Gastrocnemius medialis (tissue), 4 donors: ENCODE results near the gene MEIS3. TPM values are rescaled to one million over a fixed set of nuclear protein-coding genes. Genes with fewer than 3 reads are reported as not detected.

Experiments used
- ATAC-seq, 2 donors: fragments of 150-250 bp; one replicate each; pipeline ENCODE4 v1.9.1; 2016
- DNase-seq, 2 donors: peaks; one replicate each; pipeline ENCODE4 v3.0.0-alpha.2; 2019
- H3K27ac ChIP-seq, 4 donors: fragments of 200-600 bp; sonication (generic); 1 replicate in 1 of 4; 2 replicates in 3 of 4; pipeline ENCODE4 v1.5.1; 2016 to 2018; ENCODE audit warnings: mild to moderate bottlenecking in 2 of 4, moderate library complexity in 1 of 4
- H3K27me3 ChIP-seq, 3 donors: fragments of 200-600 bp; sonication (generic) in 2 of 3; 1 replicate in 1 of 3; 2 replicates in 2 of 3; pipeline versions ENCODE4 v1.5.1 to v1.6.0; 2016 to 2019; ENCODE audit warnings: mild to moderate bottlenecking in 1 of 3, moderate library complexity in 1 of 3
- H3K36me3 ChIP-seq, 2 donors: fragments of 200-600 bp; sonication (generic) in 1 of 2; one replicate each; pipeline ENCODE4 v1.5.1; 2017 to 2018
- H3K4me1 ChIP-seq, 2 donors: fragments of 200-600 bp; sonication (generic) in 1 of 2; one replicate each; pipeline ENCODE4 v1.5.1; 2016 to 2017; ENCODE audit warnings: mild to moderate bottlenecking in 2 of 2
- H3K4me3 ChIP-seq, 4 donors: fragments of 200-600 bp; sonication (generic) in 3 of 4; 1 replicate in 1 of 4; 2 replicates in 3 of 4; pipeline ENCODE4 v1.5.1; 2016 to 2019; ENCODE audit warnings: mild to moderate bottlenecking in 2 of 4
- H3K9me3 ChIP-seq, 3 donors: fragments of 200-600 bp; sonication (generic) in 2 of 3; 1 replicate in 1 of 3; 2 replicates in 2 of 3; pipeline ENCODE4 v1.5.1; 2016 to 2019
- POLR2A ChIP-seq, 2 donors: fragments of 450-650 bp; IDR thresholded peaks; one replicate each; pipeline ENCODE4 v1.6.1; 2017; ENCODE audit warnings: antibody characterized with exemption in 2 of 2, mild to moderate bottlenecking in 2 of 2, moderate library complexity in 2 of 2
- in situ Hi-C, 4 donors: fragments of 200-750 bp; cut with MboI; loops; one replicate each; pipeline versions ENCODE4 v1.15.0 to v1.8.0; 2017; ENCODE audit warnings: low sequenced_read_pairs in 4 of 4
- intact Hi-C: fragments of 100-400 bp; cut with DNase I; formaldehyde crosslinking; loops from one replicate; pipeline ENCODE4 v1.15.1; 2023; ENCODE audit warnings: low total_unique reads
- total RNA-seq, 4 donors: library from RNA; depleted of rRNA; stranded (reverse); fragments of >200 nt; gene quantifications; one replicate each; pipeline versions ENCODE4 v1.1.0 to v1.2.3, GENCODE V29; 2016
- TF ChIP-seq, protein P1 (sequence below), 5 experiments: fragments of 450-650 bp in 3 of 5; fragments of 200-600 bp in 2 of 5; sonication (generic) in 2 of 5; IDR thresholded peaks in 4 of 5; conservative IDR thresholded peaks in 1 of 5; 1 replicate in 4 of 5; 2 replicates in 1 of 5; pipeline ENCODE4 v1.5.1; 2016 to 2019; ENCODE audit warnings: antibody characterized with exemption in 5 of 5, mild to moderate bottlenecking in 3 of 5, moderate library complexity in 3 of 5

MEIS3 gene
- total RNA-seq, 4 donors from 2014 or later, result 0.24 to 5.4 (median 2.2) TPM

DNA sequence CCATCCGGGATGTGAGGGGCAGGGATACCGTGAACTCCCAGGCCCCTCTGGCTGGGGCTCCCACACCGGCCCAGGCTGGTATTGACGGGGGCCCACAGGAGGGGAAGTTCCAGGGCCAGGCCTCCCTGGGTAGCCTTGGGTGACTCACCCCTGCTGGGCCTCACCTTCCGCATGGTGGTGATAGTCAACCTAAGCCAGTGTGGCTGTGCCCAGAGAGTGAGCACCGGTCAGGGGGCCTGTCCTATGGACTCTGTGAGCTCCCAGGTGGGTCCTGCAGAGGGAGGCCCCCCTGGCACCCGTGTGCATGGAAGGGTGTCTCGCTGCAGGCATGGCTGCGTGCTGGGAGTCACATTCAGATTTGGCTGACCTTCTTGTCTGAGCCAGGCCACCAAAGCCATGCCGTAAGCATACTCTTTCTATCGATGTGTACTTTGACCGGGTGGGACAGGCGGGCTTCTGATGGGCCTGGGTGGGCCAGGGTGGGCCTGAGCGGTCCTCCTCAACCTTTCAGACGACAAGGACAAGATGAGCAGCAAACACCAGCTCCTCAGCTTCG is 42.7 kb downstream of the MEIS3 start:
- in situ Hi-C loops, result no loop called here
- Histone ChIP-seq H3K27me3 (no peaks in the 10 kb centered on the region), H3K36me3 (peaks cover 0 to 71% of the 10 kb centered on the region in 2 donors), H3K4me1 (peaks cover 0 to 8% of the 10 kb centered on the region in 2 donors), H3K9me3 (no peaks in the 10 kb centered on the region), H3K27ac (no peak overlapping the region), H3K4me3 (no peak overlapping the region)
- no peak for DNase-seq
- intact Hi-C loops, result no loop called here
- no peak for TF ChIP-seq POLR2A (IDR thresholded peaks at IDR 0.05)
- TF ChIP-seq, protein P1, sequence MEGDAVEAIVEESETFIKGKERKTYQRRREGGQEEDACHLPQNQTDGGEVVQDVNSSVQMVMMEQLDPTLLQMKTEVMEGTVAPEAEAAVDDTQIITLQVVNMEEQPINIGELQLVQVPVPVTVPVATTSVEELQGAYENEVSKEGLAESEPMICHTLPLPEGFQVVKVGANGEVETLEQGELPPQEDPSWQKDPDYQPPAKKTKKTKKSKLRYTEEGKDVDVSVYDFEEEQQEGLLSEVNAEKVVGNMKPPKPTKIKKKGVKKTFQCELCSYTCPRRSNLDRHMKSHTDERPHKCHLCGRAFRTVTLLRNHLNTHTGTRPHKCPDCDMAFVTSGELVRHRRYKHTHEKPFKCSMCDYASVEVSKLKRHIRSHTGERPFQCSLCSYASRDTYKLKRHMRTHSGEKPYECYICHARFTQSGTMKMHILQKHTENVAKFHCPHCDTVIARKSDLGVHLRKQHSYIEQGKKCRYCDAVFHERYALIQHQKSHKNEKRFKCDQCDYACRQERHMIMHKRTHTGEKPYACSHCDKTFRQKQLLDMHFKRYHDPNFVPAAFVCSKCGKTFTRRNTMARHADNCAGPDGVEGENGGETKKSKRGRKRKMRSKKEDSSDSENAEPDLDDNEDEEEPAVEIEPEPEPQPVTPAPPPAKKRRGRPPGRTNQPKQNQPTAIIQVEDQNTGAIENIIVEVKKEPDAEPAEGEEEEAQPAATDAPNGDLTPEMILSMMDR (IDR thresholded peaks at IDR 0.05 in 4 of 5, conservative IDR thresholded peaks at IDR 0.05 in 1 of 5), result no peak
- no peak for ATAC-seq

DNA sequence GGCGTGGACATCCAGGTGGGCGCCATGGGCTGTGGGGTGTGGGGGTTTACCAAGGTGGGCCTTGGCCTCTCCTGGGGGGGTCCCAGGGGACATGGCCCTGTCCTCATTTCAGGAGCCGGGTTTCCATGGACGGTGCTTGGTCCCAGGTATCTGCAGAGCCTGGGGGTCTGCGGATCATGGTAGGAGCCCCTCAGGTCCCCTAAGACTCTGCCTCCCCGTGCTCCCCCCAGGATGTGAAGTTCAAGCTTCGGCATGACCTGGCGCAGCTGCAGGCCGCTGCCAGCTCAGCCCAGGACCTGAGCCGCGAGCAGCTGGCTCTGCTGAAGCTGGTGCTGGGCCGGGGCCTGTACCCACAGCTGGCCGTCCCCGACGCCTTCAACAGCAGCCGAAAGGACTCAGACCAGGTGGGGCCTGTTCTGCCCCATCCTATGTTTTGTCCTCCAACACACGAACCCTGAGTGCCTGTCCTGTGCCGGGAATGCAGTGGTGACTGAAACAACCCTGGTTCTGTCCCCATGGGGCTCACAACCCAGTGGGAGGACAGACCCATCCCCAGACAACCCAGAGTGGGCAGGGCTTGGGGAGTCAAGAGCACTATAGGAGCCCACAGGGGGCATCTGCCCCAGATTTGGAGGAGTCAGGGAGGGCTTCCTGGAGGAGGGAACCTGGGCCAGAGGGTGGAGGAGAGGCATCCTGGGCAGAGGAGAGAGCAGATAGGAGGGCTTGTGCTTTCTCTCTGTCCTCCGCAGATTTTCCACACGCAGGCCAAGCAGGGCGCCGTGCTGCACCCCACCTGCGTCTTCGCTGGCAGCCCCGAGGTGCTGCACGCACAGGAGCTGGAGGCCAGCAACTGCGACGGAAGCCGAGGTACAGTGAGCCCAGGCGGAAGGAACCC is 43.4 kb downstream of the MEIS3 start:
- intact Hi-C loops (no loop called here), in situ Hi-C loops (no loop called here)
- ATAC-seq, result no peak
- peaks cover 0 to 8% of the 10 kb centered on the region in 2 donors for H3K4me1 ChIP-seq
- H3K27me3 ChIP-seq, result no peaks in the 10 kb centered on the region
- H3K36me3 ChIP-seq, result peaks cover 0 to 67% of the 10 kb centered on the region in 2 donors
- H3K4me3 ChIP-seq, result no peak overlapping the region
- no peak for DNase-seq
- no peaks in the 10 kb centered on the region for H3K9me3 ChIP-seq
- H3K27ac ChIP-seq, result no peak overlapping the region
- no peak for TF ChIP-seq POLR2A (IDR thresholded peaks at IDR 0.05)
- TF ChIP-seq, protein P1 (IDR thresholded peaks at IDR 0.05 in 4 of 5, conservative IDR thresholded peaks at IDR 0.05 in 1 of 5), result no peak

DNA sequence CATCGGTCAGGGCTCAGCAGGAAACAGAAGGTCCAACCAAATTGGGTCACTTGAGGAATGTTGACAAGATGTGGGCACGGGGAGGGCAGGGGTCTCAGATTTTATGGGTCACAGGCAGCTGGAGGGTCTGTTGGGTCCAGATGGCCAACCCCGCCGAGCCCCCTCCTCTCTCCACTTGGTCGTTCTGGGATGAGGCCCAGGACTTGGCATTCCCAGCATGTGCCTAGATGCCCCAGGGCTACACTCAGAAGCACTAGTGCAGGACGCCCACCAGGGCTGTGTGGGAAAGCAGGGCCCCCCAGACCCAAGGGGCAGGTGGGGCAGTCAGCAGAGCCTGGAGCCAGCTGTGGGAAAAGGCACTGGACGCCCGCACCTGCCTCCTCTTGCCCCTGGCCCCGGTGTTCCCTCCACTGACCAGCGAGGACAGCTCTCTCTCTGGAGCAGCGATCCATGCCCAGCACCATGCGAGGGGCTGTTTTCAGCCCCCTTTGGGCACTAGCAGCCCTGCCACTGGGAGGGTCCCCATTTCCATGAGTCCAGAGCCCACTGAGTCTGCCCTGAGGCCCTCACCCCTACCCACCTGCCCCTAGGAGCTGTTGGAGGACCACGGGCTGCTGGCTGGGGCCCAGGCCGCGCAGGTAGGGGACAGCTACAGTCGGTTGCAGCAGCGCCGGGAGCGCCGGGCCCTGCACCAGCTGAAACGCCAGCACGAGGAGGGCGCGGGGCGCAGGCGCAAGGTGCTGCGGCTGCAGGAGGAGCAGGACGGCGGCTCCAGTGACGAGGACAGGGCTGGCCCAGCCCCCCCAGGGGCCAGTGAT is 44.2 kb downstream of the MEIS3 start:
- Histone ChIP-seq H3K36me3 (peaks cover 0 to 72% of the 10 kb centered on the region in 2 donors), H3K27me3 (no peaks in the 10 kb centered on the region), H3K27ac (no peak overlapping the region), H3K9me3 (no peaks in the 10 kb centered on the region), H3K4me3 (no peak overlapping the region), H3K4me1 (peaks cover 0 to 8% of the 10 kb centered on the region in 2 donors)
- DNase-seq (no peak), ATAC-seq (no peak)
- TF ChIP-seq, protein P1 (IDR thresholded peaks at IDR 0.05 in 4 of 5, conservative IDR thresholded peaks at IDR 0.05 in 1 of 5), result no peak
- TF ChIP-seq POLR2A (IDR thresholded peaks at IDR 0.05), result no peak
- in situ Hi-C loops, result no loop called here
- intact Hi-C loops, result no loop called here

DNA sequence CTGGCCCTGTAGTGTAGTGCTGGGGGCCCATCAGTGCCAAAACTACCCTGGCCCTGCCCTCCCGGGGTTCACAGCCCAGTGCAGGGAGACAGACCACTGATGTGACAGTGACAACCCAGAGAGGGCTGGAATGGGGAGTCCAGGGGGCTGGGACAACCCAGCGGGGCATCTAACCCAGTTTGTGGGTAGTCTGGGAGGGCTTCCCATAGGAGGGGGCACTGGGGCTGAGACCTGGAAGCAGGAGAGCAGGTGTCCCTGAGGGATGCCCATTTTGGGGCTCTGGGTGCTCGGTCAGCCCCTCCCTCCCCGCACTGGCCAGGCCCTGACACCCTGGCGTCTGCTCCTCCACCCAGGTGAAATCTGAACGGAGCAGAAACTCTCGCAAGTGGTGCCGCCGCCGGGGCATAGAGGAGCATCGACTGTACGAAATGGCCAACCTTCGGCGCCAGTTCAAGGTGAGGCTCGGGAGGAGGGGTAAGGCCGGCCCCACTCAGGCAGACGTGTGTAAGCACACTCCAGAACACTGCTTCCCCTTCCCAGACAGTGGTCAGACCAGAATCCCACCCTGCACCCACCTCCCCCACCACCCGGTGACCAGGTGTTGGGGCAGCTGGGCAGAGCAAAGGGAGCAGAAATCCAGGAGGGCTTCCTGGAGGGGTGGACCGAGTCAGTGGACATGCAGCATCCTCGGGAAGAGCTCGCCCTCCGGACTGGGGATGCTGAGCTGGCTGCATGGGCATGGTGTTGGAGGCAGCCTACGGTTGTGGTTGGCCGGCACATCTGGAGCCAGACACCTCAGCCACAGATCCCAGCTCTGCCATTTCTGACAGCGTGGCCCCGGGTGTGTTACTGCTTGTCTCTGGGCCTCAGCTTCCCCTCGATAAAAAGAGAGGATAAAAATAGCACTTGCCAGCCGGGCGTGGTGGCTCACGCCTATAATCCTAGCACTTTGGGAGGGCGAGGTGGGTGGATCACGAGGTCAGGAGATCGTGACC is 45.8 kb downstream of the MEIS3 start:
- H3K36me3 ChIP-seq, result peaks cover 0 to 88% of the 10 kb centered on the region in 2 donors
- H3K27me3 ChIP-seq, result no peaks in the 10 kb centered on the region
- in situ Hi-C loops (no loop called here), intact Hi-C loops (no loop called here)
- no peaks in the 10 kb centered on the region for H3K9me3 ChIP-seq
- no peaks in the 10 kb centered on the region for H3K4me1 ChIP-seq
- DNase-seq, result no peak
- H3K4me3 ChIP-seq, result no peak overlapping the region
- ATAC-seq, result no peak
- TF ChIP-seq, protein P1 (IDR thresholded peaks at IDR 0.05 in 4 of 5, conservative IDR thresholded peaks at IDR 0.05 in 1 of 5), result no peak
- no peak for TF ChIP-seq POLR2A (IDR thresholded peaks at IDR 0.05)
- no peak overlapping the region for H3K27ac ChIP-seq
